HG03108 (cell line): ENCODE data around the gene CRADD.

Experiments
- ATAC-seq: cut with Tn5 transposase; IDR thresholded peaks from one replicate; pipeline ENCODE4 v1.9.1; 2021; ENCODE audit warnings: moderate library complexity; ENCODE audit not compliant: unreplicated experiment

CRADD gene

GRCh38 chr12:93670104-93670503 lies 7.1 kb upstream of the CRADD start:
- no peak for ATAC-seq

GRCh38 chr12:93671044-93671443 lies 6.1 kb upstream of the CRADD start:
- ATAC-seq: no peak

GRCh38 chr12:93673084-93673483 lies 4.1 kb upstream of the CRADD start:
- no peak for ATAC-seq

GRCh38 chr12:93674386-93674785 lies 2.8 kb upstream of the CRADD start:
- ATAC-seq: no peak

- no peak for ATAC-seq
Measured at GRCh38 chr12:93676408-93677194, 574 bp upstream of the CRADD start.

GRCh38 chr12:93678779-93679178 lies 1.6 kb downstream of the CRADD start:
- no peak for ATAC-seq

GRCh38 chr12:93679308-93679925 lies 2.2 kb downstream of the CRADD start:
- no peak for ATAC-seq

GRCh38 chr12:93680006-93680405 lies 2.8 kb downstream of the CRADD start:
- ATAC-seq: no peak

- ATAC-seq: no peak
Measured at GRCh38 chr12:93682846-93683261, 5.7 kb downstream of the CRADD start.

- ATAC-seq: no peak
Measured at GRCh38 chr12:93683410-93683809, 6.2 kb downstream of the CRADD start.

GRCh38 chr12:93684716-93685115 lies 7.5 kb downstream of the CRADD start:
- no peak for ATAC-seq

- ATAC-seq: no peak
Measured at GRCh38 chr12:93686572-93687356, 9.6 kb downstream of the CRADD start.

GRCh38 chr12:93689076-93689834 lies 12.1 kb downstream of the CRADD start:
- ATAC-seq: no peak

- ATAC-seq: no peak
Measured at GRCh38 chr12:93696462-93696861, 19.3 kb downstream of the CRADD start.

- ATAC-seq: no peak
Measured at GRCh38 chr12:93698307-93699092, 21.3 kb downstream of the CRADD start.

GRCh38 chr12:93699271-93700145 lies 22.3 kb downstream of the CRADD start:
- ATAC-seq: no peak

GRCh38 chr12:93702707-93703315 lies 25.6 kb downstream of the CRADD start:
- no peak for ATAC-seq

- no peak for ATAC-seq
Measured at GRCh38 chr12:93704122-93704521, 26.9 kb downstream of the CRADD start.

GRCh38 chr12:93704625-93705024 lies 27.4 kb downstream of the CRADD start:
- ATAC-seq: no peak
